Endothelial cell of umbilical vein (primary cell): Measurements from ENCODE around the gene CHCHD3. TPM values are rescaled to one million over a fixed set of nuclear protein-coding genes. Genes with fewer than 3 reads are reported as not detected.

ENCODE experiments used
- BruUV-seq: library from RNA; stranded (reverse); fragments of 400-500 nt; replicated peaks from 2 replicates; lab custom pipeline; 2021; lab: Mats Ljungman, UMichigan
- CTCF ChIA-PET: fragments of 300-600, 350-600 bp; sonication (Branson Sonifier 250); formaldehyde crosslinking; loops from one replicate; lab custom pipeline; 2021; ENCODE audit warnings: antibody characterized with exemption, inconsistent platforms; lab: Charles Lee
- POLR2A ChIA-PET: fragments of 300-600, 350-600 bp; sonication (Branson Sonifier 250); formaldehyde crosslinking; loops from one replicate; lab custom pipeline; 2021; ENCODE audit warnings: antibody characterized with exemption, inconsistent platforms; lab: Charles Lee
- DNase-seq: peaks from one replicate; pipeline ENCODE4 v3.0.0-alpha.2; 2011; ENCODE audit warnings: low read depth, low spot score
- FAIRE-seq: peaks from 2 replicates; lab custom pipeline; 2011; peaks lifted over from hg19 to GRCh38; lab: Jason Lieb, UNC
- H2AFZ ChIP-seq: 2 replicates; pipeline ENCODE4 v1.6.0; 2012; ENCODE audit warnings: low read depth, low read length, control low read depth, inconsistent platforms
- H3K27ac ChIP-seq: 2 replicates; pipeline ENCODE4 v1.5.1; 2011; ENCODE audit warnings: low read depth, mild to moderate bottlenecking, control low read depth, low read length, moderate library complexity; ENCODE audit not compliant: insufficient read depth
- H3K27me3 ChIP-seq, 2 experiments: 2 replicates each; pipeline versions ENCODE4 v1.6.0 to v1.6.1; 2011; ENCODE audit warnings: low read length in 2 of 2, mixed read lengths in 1 of 2; ENCODE audit not compliant: control insufficient read depth in 2 of 2, insufficient read depth in 2 of 2
- H3K36me3 ChIP-seq, 2 experiments: 2 replicates in 1 of 2; 3 replicates in 1 of 2; pipeline ENCODE4 v1.5.1; 2011; ENCODE audit warnings: low read length in 2 of 2, mild to moderate bottlenecking in 1 of 2, moderate library complexity in 1 of 2; ENCODE audit not compliant: control insufficient read depth in 2 of 2, insufficient read depth in 2 of 2; ENCODE audit errors: extremely low read depth in 1 of 2
- H3K4me1 ChIP-seq: 3 replicates; pipeline ENCODE4 v1.5.1; 2011; ENCODE audit warnings: mild to moderate bottlenecking, low read length; ENCODE audit not compliant: control insufficient read depth, insufficient read depth; ENCODE audit errors: extremely low read depth
- H3K4me2 ChIP-seq: 2 replicates; pipeline ENCODE4 v1.6.1; 2011; ENCODE audit warnings: low read length, control low read depth, mixed read lengths; ENCODE audit not compliant: insufficient read depth
- H3K4me3 ChIP-seq, 3 experiments: fragments of 200-600 bp in 1 of 3; sonication (generic), shearing (Covaris generic) in 1 of 3; replicated peaks in 1 of 3; 2 replicates each; pipeline ENCODE4 v1.5.1; 2011 to 2016; ENCODE audit warnings: control low read depth in 3 of 3, low read length in 3 of 3, mild to moderate bottlenecking in 2 of 3, inconsistent platforms in 1 of 3, low read depth in 1 of 3, moderate library complexity in 1 of 3; ENCODE audit not compliant: insufficient read depth in 1 of 3
- H3K79me2 ChIP-seq: 2 replicates; pipeline ENCODE4 v1.6.0; 2012; ENCODE audit warnings: low read length, inconsistent platforms; ENCODE audit not compliant: control insufficient read depth, insufficient read depth
- H3K9ac ChIP-seq: replicated peaks from 2 replicates; pipeline ENCODE3; 2011; ENCODE audit warnings: low read length, control low read depth; ENCODE audit not compliant: insufficient read depth; ENCODE audit errors: extremely low read depth
- H3K9me1 ChIP-seq: replicated peaks from 3 replicates; pipeline ENCODE4 v1.6.0; 2011; ENCODE audit warnings: mild to moderate bottlenecking, low read length; ENCODE audit not compliant: control insufficient read depth, insufficient read depth; ENCODE audit errors: extremely low read depth
- H3K9me3 ChIP-seq: replicated peaks from 2 replicates; pipeline ENCODE4 v1.5.1; 2012; ENCODE audit warnings: low read length, inconsistent platforms; ENCODE audit not compliant: control insufficient read depth, insufficient read depth
- H4K20me1 ChIP-seq: replicated peaks from 2 replicates; pipeline ENCODE3; 2011; ENCODE audit warnings: mild to moderate bottlenecking, low read length; ENCODE audit not compliant: control insufficient read depth, insufficient read depth; ENCODE audit errors: extremely low read depth
- EZH2 ChIP-seq: IDR thresholded peaks from 2 replicates; pipeline ENCODE4 v1.6.1; 2012; ENCODE audit warnings: borderline replicate concordance, low read depth, mild to moderate bottlenecking, moderate library complexity, low read length, inconsistent platforms; ENCODE audit not compliant: severe bottlenecking
- FOS ChIP-seq: IDR thresholded peaks from 2 replicates; pipeline ENCODE4 v1.6.1; 2011; ENCODE audit warnings: mild to moderate bottlenecking, low read length, moderate library complexity, borderline replicate concordance; ENCODE audit not compliant: insufficient read depth
- GATA2 ChIP-seq: IDR thresholded peaks from 2 replicates; pipeline ENCODE4 v1.7.0; 2011; ENCODE audit warnings: low read depth, mild to moderate bottlenecking, moderate library complexity, mixed read lengths, low read length; ENCODE audit not compliant: insufficient read length, insufficient read depth
- JUN ChIP-seq: IDR thresholded peaks from 2 replicates; pipeline ENCODE4 v1.6.1; 2011; ENCODE audit warnings: borderline replicate concordance, low read depth; ENCODE audit not compliant: insufficient read length, insufficient read depth
- MYC ChIP-seq: IDR thresholded peaks from one replicate; pipeline ENCODE4 v1.6.1; 2011; ENCODE audit warnings: mild to moderate bottlenecking, low read depth, low read length
- POLR2A ChIP-seq: IDR thresholded peaks from 2 replicates; pipeline ENCODE4 v1.6.1; 2012; ENCODE audit warnings: low read depth, mild to moderate bottlenecking, control low read depth, low read length
- POLR2AphosphoS5 ChIP-seq: IDR thresholded peaks from 2 replicates; pipeline ENCODE4 v1.6.1; 2012; ENCODE audit warnings: low read depth, mild to moderate bottlenecking, control low read depth, low read length, moderate library complexity; ENCODE audit not compliant: insufficient read depth
- dilution Hi-C: fragments of 300-500 bp; cut with MboI; formaldehyde crosslinking; loops from one replicate; pipeline ENCODE4 v1.15.0; 2019; ENCODE audit warnings: low sequenced_read_pairs; ENCODE audit not compliant: extremely low pct_ligation_motif_present
- intact Hi-C: fragments of 100-400 bp; cut with micrococcal nuclease; formaldehyde crosslinking; loops from one replicate; pipeline ENCODE4 v1.10.0; 2022
- polyA plus RNA-seq, 4 experiments: library from polyadenylated mRNA; depleted of rRNA in 3 of 4; stranded (reverse) in 3 of 4; unstranded in 1 of 4; fragments of >200 nt; gene quantifications; 2 replicates each; pipeline versions ENCODE4 v1.2.1 to v1.2.3, GENCODE V29; 2011 to 2012; ENCODE audit warnings: missing spikeins in 1 of 4
- total RNA-seq: library from RNA; stranded (reverse); gene quantifications from 2 replicates; pipeline ENCODE4 v1.2.3, GENCODE V29; 2021
- TF ChIP-seq, protein P1 (sequence below), 2 donors: IDR thresholded peaks; 1 replicate in 1 of 2; 2 replicates in 1 of 2; pipeline ENCODE4 v1.5.1; 2011; ENCODE audit warnings: low read length in 2 of 2, mild to moderate bottlenecking in 2 of 2, moderate library complexity in 2 of 2, control low read depth in 1 of 2, inconsistent platforms in 1 of 2, low read depth in 1 of 2; ENCODE audit not compliant: insufficient read depth in 1 of 2; ENCODE audit errors: extremely low read depth in 1 of 2
- TF ChIP-seq, protein P2 (sequence below): IDR thresholded peaks from 2 replicates; pipeline ENCODE4 v1.6.1; 2011; ENCODE audit not compliant: insufficient read depth, insufficient read length

Gene CHCHD3
- total and polyA plus RNA-seq, 2 donors (not counting 3 experiments of a cell fraction or from before 2014, with no cell fraction given), result 22.0 to 63.7 TPM

DNA sequence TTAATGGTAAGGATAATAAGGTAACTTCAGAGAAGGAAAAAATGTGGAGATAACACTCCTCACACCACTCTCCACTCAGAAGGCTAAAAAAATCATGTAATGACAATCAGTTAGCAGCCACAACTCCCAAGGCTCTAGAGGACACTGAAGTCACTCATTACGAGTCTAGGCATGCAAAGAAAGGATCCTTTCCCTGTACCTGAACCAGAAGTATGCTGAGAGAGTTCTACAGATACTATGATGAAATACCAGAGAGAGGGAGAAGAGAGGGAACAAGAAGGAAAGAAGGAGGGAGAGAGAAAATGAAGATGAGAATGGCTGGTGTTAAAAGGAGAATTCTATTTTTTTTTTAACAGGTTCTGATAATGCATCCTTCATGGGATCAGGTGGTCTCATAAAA, 281.4 kb downstream of the CHCHD3 start:
- TF ChIP-seq GATA2, result no peak
- TF ChIP-seq, protein P1, sequence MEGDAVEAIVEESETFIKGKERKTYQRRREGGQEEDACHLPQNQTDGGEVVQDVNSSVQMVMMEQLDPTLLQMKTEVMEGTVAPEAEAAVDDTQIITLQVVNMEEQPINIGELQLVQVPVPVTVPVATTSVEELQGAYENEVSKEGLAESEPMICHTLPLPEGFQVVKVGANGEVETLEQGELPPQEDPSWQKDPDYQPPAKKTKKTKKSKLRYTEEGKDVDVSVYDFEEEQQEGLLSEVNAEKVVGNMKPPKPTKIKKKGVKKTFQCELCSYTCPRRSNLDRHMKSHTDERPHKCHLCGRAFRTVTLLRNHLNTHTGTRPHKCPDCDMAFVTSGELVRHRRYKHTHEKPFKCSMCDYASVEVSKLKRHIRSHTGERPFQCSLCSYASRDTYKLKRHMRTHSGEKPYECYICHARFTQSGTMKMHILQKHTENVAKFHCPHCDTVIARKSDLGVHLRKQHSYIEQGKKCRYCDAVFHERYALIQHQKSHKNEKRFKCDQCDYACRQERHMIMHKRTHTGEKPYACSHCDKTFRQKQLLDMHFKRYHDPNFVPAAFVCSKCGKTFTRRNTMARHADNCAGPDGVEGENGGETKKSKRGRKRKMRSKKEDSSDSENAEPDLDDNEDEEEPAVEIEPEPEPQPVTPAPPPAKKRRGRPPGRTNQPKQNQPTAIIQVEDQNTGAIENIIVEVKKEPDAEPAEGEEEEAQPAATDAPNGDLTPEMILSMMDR (IDR thresholded peaks at IDR 0.05; ENCODE audit: extremely low read depth in 1 of 2, insufficient read depth in 1 of 2, low read depth in 1 of 2, low read length in 2 of 2), result no peak
- TF ChIP-seq FOS, result no peak
- no peak for TF ChIP-seq POLR2AphosphoS5
- no peak for TF ChIP-seq MYC
- no peak for TF ChIP-seq POLR2A
- no peak for TF ChIP-seq EZH2
- no peak for TF ChIP-seq JUN
- TF ChIP-seq, protein P2, sequence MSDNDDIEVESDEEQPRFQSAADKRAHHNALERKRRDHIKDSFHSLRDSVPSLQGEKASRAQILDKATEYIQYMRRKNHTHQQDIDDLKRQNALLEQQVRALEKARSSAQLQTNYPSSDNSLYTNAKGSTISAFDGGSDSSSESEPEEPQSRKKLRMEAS, result no peak
- H3K9me1 ChIP-seq, result no peaks in the 10 kb centered on the region
- no TSS peak for BruUV-seq
- no peak for FAIRE-seq
- H2AFZ ChIP-seq, result no peak overlapping the region
- H3K9me3 ChIP-seq, result no peaks in the 10 kb centered on the region
- H3K9ac ChIP-seq, result no peak overlapping the region
- H3K36me3 ChIP-seq, result no peaks in the 10 kb centered on the region
- ChIA-PET CTCF (interaction anchor here (1.4 kb wide), 1 partner anchor 68 kb away, joined by 5 read pairs; no protein-coding TSS in a partner anchor), POLR2A (no interaction called here)
- H4K20me1 ChIP-seq, result no peaks in the 10 kb centered on the region
- no peak overlapping the region for H3K27ac ChIP-seq
- H3K27me3 ChIP-seq, result no peaks in the 10 kb centered on the region
- no peak overlapping the region for H3K4me3 ChIP-seq
- no peak for DNase-seq
- dilution Hi-C loops, result no loop called here
- intact Hi-C loops, result no loop called here
- H3K79me2 ChIP-seq, result no peaks in the 10 kb centered on the region
- H3K4me2 ChIP-seq, result no peak overlapping the region
- peaks cover 12% of the 10 kb centered on the region for H3K4me1 ChIP-seq
